OCI-LY7 (cell line): ENCODE data around the gene TAGLN3. TPM values are rescaled to one million over a fixed set of nuclear protein-coding genes. Genes with fewer than 3 reads are reported as not detected.
A peak's percentile ranks its signal among the peaks of the same experiment; 100 is the strongest.

Experiments used
- BruUV-seq: library from RNA; stranded (reverse); fragments of 400-500 nt; replicated peaks from 2 replicates; lab custom pipeline; 2021; lab: Mats Ljungman, UMichigan
- CTCF ChIA-PET: fragments of 300-600 bp; sonication (Branson Sonifier 250); formaldehyde crosslinking; loops from one replicate; lab custom pipeline; 2022; ENCODE audit warnings: antibody characterized with exemption; ENCODE audit not compliant: unreplicated experiment; lab: Charles Lee
- POLR2A ChIA-PET: fragments of 300-600 bp; sonication (Branson Sonifier 250); formaldehyde crosslinking; loops from one replicate; lab custom pipeline; 2022; ENCODE audit warnings: antibody characterized with exemption; lab: Charles Lee
- DNase-seq: peaks from one replicate; pipeline ENCODE4 v3.0.0-alpha.2; 2015; ENCODE audit warnings: low spot score
- H2AFZ ChIP-seq: fragments of 200-600 bp; sonication (generic), shearing (Covaris generic); 2 replicates; pipeline ENCODE4 v1.6.1; 2014; ENCODE audit warnings: mild to moderate bottlenecking, antibody characterized with exemption, low read length, moderate library complexity
- H3K27ac ChIP-seq: fragments of 200-600 bp; sonication (generic); 2 replicates; pipeline ENCODE4 v1.5.1; 2014; ENCODE audit warnings: mixed run types, low read depth, mild to moderate bottlenecking, moderate library complexity, low read length, inconsistent platforms; ENCODE audit not compliant: poor library complexity, severe bottlenecking
- H3K36me3 ChIP-seq: fragments of 200-600 bp; sonication (generic); 2 replicates; pipeline ENCODE4 v1.6.1; 2014; ENCODE audit warnings: mild to moderate bottlenecking, antibody characterized with exemption, low read length, moderate library complexity, mixed read lengths; ENCODE audit not compliant: insufficient read depth
- H3K4me1 ChIP-seq: fragments of 200-600 bp; sonication (generic); 2 replicates; pipeline ENCODE4 v1.5.1; 2014; ENCODE audit warnings: mild to moderate bottlenecking, low read length; ENCODE audit not compliant: insufficient read depth, poor library complexity, severe bottlenecking
- H3K4me2 ChIP-seq: fragments of 200-600 bp; sonication (generic); 2 replicates; pipeline ENCODE4 v1.6.1; 2014; ENCODE audit warnings: mild to moderate bottlenecking, low read length
- H3K4me3 ChIP-seq: fragments of 200-600 bp; sonication (generic); 2 replicates; pipeline ENCODE4 v1.5.1; 2014; ENCODE audit warnings: mild to moderate bottlenecking, low read depth, low read length; ENCODE audit not compliant: poor library complexity, severe bottlenecking
- H3K79me2 ChIP-seq: fragments of 200-600 bp; sonication (generic); 2 replicates; pipeline ENCODE4 v1.6.1; 2016; ENCODE audit warnings: low read depth, mild to moderate bottlenecking, low read length, moderate library complexity, mixed read lengths; ENCODE audit not compliant: insufficient read depth
- H3K9me2 ChIP-seq: fragments of 200-600 bp; sonication (generic); 2 replicates; pipeline ENCODE4 v1.6.1; 2016; ENCODE audit warnings: mild to moderate bottlenecking, low read length, mixed read lengths; ENCODE audit not compliant: insufficient read depth
- H3K9me3 ChIP-seq: fragments of 200-600 bp; sonication (generic); 2 replicates; pipeline ENCODE4 v1.6.1; 2014; ENCODE audit warnings: mild to moderate bottlenecking, mixed run types, low read length, mixed read lengths
- H4K20me1 ChIP-seq: fragments of 200-600 bp; sonication (generic); 2 replicates; pipeline ENCODE4 v1.6.1; 2014; ENCODE audit warnings: mild to moderate bottlenecking, antibody characterized with exemption, low read length, moderate library complexity, mixed read lengths; ENCODE audit not compliant: insufficient read depth
- CTCF ChIP-seq: fragments of 200-600 bp; sonication (generic); conservative IDR thresholded peaks from 2 replicates; pipeline ENCODE4 v1.5.1; 2014; ENCODE audit warnings: mild to moderate bottlenecking, antibody characterized with exemption, low read length, moderate library complexity, mixed read lengths
- EZH2phosphoT487 ChIP-seq: fragments of 200-600 bp; sonication (generic); IDR thresholded peaks from 2 replicates; pipeline ENCODE4 v1.6.1; 2018; ENCODE audit warnings: low read depth, borderline replicate concordance, mild to moderate bottlenecking, mixed run types, antibody characterized with exemption, low read length, moderate library complexity, mixed read lengths
- intact Hi-C: fragments of 100-400 bp; cut with micrococcal nuclease; formaldehyde crosslinking; loops from one replicate; pipeline ENCODE4 v1.10.0; 2022; ENCODE audit not compliant: unreplicated experiment
- total RNA-seq, 2 experiments: library from RNA; depleted of rRNA in 1 of 2; stranded (reverse); fragments of >200 nt in 1 of 2; shearing (Covaris generic) in 1 of 2; gene quantifications; 2 replicates each; pipeline ENCODE4 v1.2.3, GENCODE V29; 2014 to 2022

Gene TAGLN3
- total RNA-seq, 2 experiments from 2014 or later: not detected

GRCh38 chr3:111981457-111981763 lies 17.3 kb upstream of the TAGLN3 start:
- peak overlapping the region; percentile 73 for H3K4me2 ChIP-seq
- peak overlapping the region; percentile 87 for H3K4me3 ChIP-seq
- peaks cover 38% of the 10 kb centered on the region for H3K79me2 ChIP-seq
- H3K36me3 ChIP-seq: peaks cover 28% of the 10 kb centered on the region
- no peaks in the 10 kb centered on the region for H3K9me2 ChIP-seq
- DNase-seq: no peak
- H3K9me3 ChIP-seq: no peaks in the 10 kb centered on the region
- TF ChIP-seq EZH2phosphoT487 (no peak), CTCF (no peak)
- no peak overlapping the region for H3K27ac ChIP-seq
- ChIA-PET CTCF (no interaction called here), POLR2A (interaction anchor here (0.9 to 1.2 kb wide), 2 partner anchors 9 to 14 kb away, joined by 3 to 4 read pairs; no protein-coding TSS in a partner anchor)
- peaks cover 4% of the 10 kb centered on the region; the same call in 1 of the 2 replicates for H4K20me1 ChIP-seq
- H2AFZ ChIP-seq: no peak overlapping the region
- BruUV-seq: no TSS peak
- intact Hi-C loops: no loop called here
- H3K4me1 ChIP-seq: peaks cover 27% of the 10 kb centered on the region

- intact Hi-C loops: no loop called here
- DNase-seq: no peak
Measured at GRCh38 chr3:111984636-111985298, 14.0 kb upstream of the TAGLN3 start.

More at GRCh38 chr3:111984636-111985298, 14.0 kb upstream of the TAGLN3 start:
- no peak overlapping the region for H3K4me2 ChIP-seq
- ChIA-PET CTCF (no interaction called here), POLR2A (interaction anchor here (0.7 kb wide), 1 partner anchor 15 kb away, joined by 5 read pairs; no protein-coding TSS in a partner anchor)
- no peaks in the 10 kb centered on the region for H3K9me3 ChIP-seq
- no peak for TF ChIP-seq EZH2phosphoT487
- no peak for TF ChIP-seq CTCF
- H3K79me2 ChIP-seq: peaks cover 31% of the 10 kb centered on the region
- peaks cover 56% of the 10 kb centered on the region for H3K36me3 ChIP-seq
- no peak overlapping the region for H3K27ac ChIP-seq
- H3K4me3 ChIP-seq: no peak overlapping the region
- BruUV-seq: no TSS peak
- peaks cover 7% of the 10 kb centered on the region; the same call in 1 of the 2 replicates for H4K20me1 ChIP-seq
- H3K4me1 ChIP-seq: peaks cover 22% of the 10 kb centered on the region
- no peak overlapping the region for H2AFZ ChIP-seq
- no peaks in the 10 kb centered on the region for H3K9me2 ChIP-seq
